SW480 (cell line): ENCODE results near the gene TRPM6.
"Not testable (repeated sequence)": the region's sequence is repeated elsewhere in the genome, so short reads cannot be mapped to it uniquely, and the experiment has no call there.

Source experiments
- DNase-seq: peaks from one replicate; pipeline ENCODE4 v3.0.0-alpha.2; 2016; ENCODE audit warnings: low spot score

Gene TRPM6

GRCh38 chr9:74859786-74860185 is 27.9 kb downstream of the TRPM6 start:
- DNase-seq, result no peak

- no peak for DNase-seq
Observed at GRCh38 chr9:74858751-74859414, 28.8 kb downstream of the TRPM6 start.

- DNase-seq, result no peak
Observed at GRCh38 chr9:74856989-74857388, 30.7 kb downstream of the TRPM6 start.

- DNase-seq, result no peak
Observed at GRCh38 chr9:74855072-74855471, 32.6 kb downstream of the TRPM6 start.

GRCh38 chr9:74853024-74853423 is 34.7 kb downstream of the TRPM6 start:
- DNase-seq, result not testable (repeated sequence)

- DNase-seq, result no peak
Observed at GRCh38 chr9:74848153-74848525, 39.6 kb downstream of the TRPM6 start.

GRCh38 chr9:74847478-74848152 is 40.1 kb downstream of the TRPM6 start:
- no peak for DNase-seq

GRCh38 chr9:74846766-74847165 is 41.0 kb downstream of the TRPM6 start:
- DNase-seq, result no peak

- DNase-seq, result no peak
Observed at GRCh38 chr9:74838351-74838750, 49.4 kb downstream of the TRPM6 start.

GRCh38 chr9:74824654-74825053 is 63.1 kb downstream of the TRPM6 start:
- DNase-seq, result no peak

GRCh38 chr9:74821636-74822035 is 66.1 kb downstream of the TRPM6 start:
- DNase-seq, result no peak

GRCh38 chr9:74817816-74818215 is 69.9 kb downstream of the TRPM6 start:
- DNase-seq, result peak; percentile 4

GRCh38 chr9:74817281-74817810 is 70.4 kb downstream of the TRPM6 start:
- no peak for DNase-seq

GRCh38 chr9:74810200-74810599 is 77.5 kb downstream of the TRPM6 start:
- DNase-seq, result no peak

GRCh38 chr9:74804018-74804385 is 83.7 kb downstream of the TRPM6 start:
- DNase-seq, result peak; percentile 32

- no peak for DNase-seq
Observed at GRCh38 chr9:74803376-74804017, 84.2 kb downstream of the TRPM6 start.

GRCh38 chr9:74800226-74800625 is 87.5 kb downstream of the TRPM6 start:
- DNase-seq, result no peak

- DNase-seq, result no peak
Observed at GRCh38 chr9:74795803-74796202, 91.9 kb downstream of the TRPM6 start.

GRCh38 chr9:74795081-74795480 is 92.6 kb downstream of the TRPM6 start:
- DNase-seq, result no peak

- DNase-seq, result no peak
Observed at GRCh38 chr9:74784506-74784905, 103.2 kb downstream of the TRPM6 start.

GRCh38 chr9:74783408-74783807 is 104.3 kb downstream of the TRPM6 start:
- DNase-seq, result peak; percentile 30

- DNase-seq, result peak; percentile 34
Observed at GRCh38 chr9:74777136-74777879, 110.4 kb downstream of the TRPM6 start.

- DNase-seq, result no peak
Observed at GRCh38 chr9:74775396-74775795, 112.3 kb downstream of the TRPM6 start.
